SK-N-SH treated with all-trans-retinoic acid at 6 μM for 48 hours (cell line): ENCODE data around the gene AGAP3.

Source experiments
- ATAC-seq: fragments of 200-7000 bp; cut with Tn5 transposase; 3 replicates; pipeline ENCODE4 v1.9.1; 2020; ENCODE audit warnings: mild to moderate bottlenecking, moderate library complexity
- ARNTL ChIP-seq: fragments of 450-650 bp; formaldehyde crosslinking; IDR thresholded peaks from 2 replicates; pipeline ENCODE4 v1.5.0; 2020; ENCODE audit warnings: low read depth, mild to moderate bottlenecking, moderate library complexity, borderline replicate concordance
- BACH2 ChIP-seq: fragments of 250-450 bp; sonication (Bioruptor Pico); IDR thresholded peaks from 2 replicates; pipeline ENCODE4 v1.9.0; 2021; ENCODE audit warnings: mild to moderate bottlenecking, borderline replicate concordance
- CSDC2 ChIP-seq: fragments of 250-450 bp; sonication (Bioruptor Pico); IDR thresholded peaks from 2 replicates; pipeline ENCODE4 v1.5.0; 2020; ENCODE audit warnings: mild to moderate bottlenecking, moderate library complexity
- ESRRG ChIP-seq: fragments of 250-450 bp; sonication (Bioruptor Pico); IDR thresholded peaks from 2 replicates; pipeline ENCODE4 v1.6.1; 2021; ENCODE audit warnings: mild to moderate bottlenecking
- GLIS3 ChIP-seq: fragments of 250-450 bp; sonication (Bioruptor Pico); IDR thresholded peaks from 2 replicates; pipeline ENCODE4 v1.5.0; 2020; ENCODE audit warnings: mild to moderate bottlenecking, moderate library complexity
- ISL1 ChIP-seq: fragments of 250-450 bp; sonication (Bioruptor Pico); IDR thresholded peaks from 2 replicates; pipeline ENCODE4 v2.1.2; 2022; ENCODE audit warnings: mild to moderate bottlenecking, moderate library complexity
- OSR1 ChIP-seq: fragments of 250-450 bp; sonication (Bioruptor Pico); IDR thresholded peaks from 2 replicates; pipeline ENCODE4 v1.8.0; 2022; ENCODE audit warnings: moderate library complexity, mild to moderate bottlenecking, inconsistent platforms
- PPARA ChIP-seq: fragments of 250-450 bp; sonication (Bioruptor Pico); IDR thresholded peaks from 2 replicates; pipeline ENCODE4 v1.5.0; 2020; ENCODE audit warnings: mild to moderate bottlenecking, borderline replicate concordance
- RARB ChIP-seq: fragments of 250-450 bp; sonication (Bioruptor Pico); IDR thresholded peaks from 2 replicates; pipeline ENCODE4 v1.8.0; 2021; ENCODE audit warnings: mild to moderate bottlenecking, moderate library complexity
- SNAI2 ChIP-seq: fragments of 250-450 bp; sonication (Bioruptor Pico); IDR thresholded peaks from 2 replicates; pipeline ENCODE4 v1.5.0; 2020; ENCODE audit warnings: mild to moderate bottlenecking, moderate library complexity
- TCF4 ChIP-seq: fragments of 250-450 bp; sonication (Bioruptor Pico); IDR thresholded peaks from 2 replicates; pipeline ENCODE4 v1.8.0; 2021; ENCODE audit warnings: mild to moderate bottlenecking, moderate library complexity, borderline replicate concordance
- TOX ChIP-seq: fragments of 250-450 bp; sonication (Bioruptor Pico); IDR thresholded peaks from 2 replicates; pipeline ENCODE4 v1.8.0; 2021; ENCODE audit warnings: mild to moderate bottlenecking, moderate library complexity, borderline replicate concordance
- ZC3H10 ChIP-seq: fragments of 250-450 bp; sonication (Bioruptor Pico); IDR thresholded peaks from 2 replicates; pipeline ENCODE4 v1.5.1; 2021; ENCODE audit warnings: mild to moderate bottlenecking, moderate library complexity
- ZFP3 ChIP-seq: fragments of 250-450 bp; sonication (Bioruptor Pico); IDR thresholded peaks from 2 replicates; pipeline ENCODE4 v1.5.0; 2020; ENCODE audit warnings: mild to moderate bottlenecking, moderate library complexity
- ZFP30 ChIP-seq: fragments of 450-650 bp; formaldehyde crosslinking; IDR thresholded peaks from 2 replicates; pipeline ENCODE4 v1.5.0; 2022; ENCODE audit warnings: mild to moderate bottlenecking, moderate library complexity
- ZNF565 ChIP-seq: fragments of 450-650 bp; formaldehyde crosslinking; conservative IDR thresholded peaks from 2 replicates; pipeline ENCODE4 v1.5.0; 2020; ENCODE audit warnings: low read depth, mild to moderate bottlenecking, moderate library complexity
- ZNF70 ChIP-seq: fragments of 450-650 bp; formaldehyde crosslinking; IDR thresholded peaks from 2 replicates; pipeline ENCODE4 v1.5.0; 2020; ENCODE audit warnings: mild to moderate bottlenecking, moderate library complexity
- ZNF8 ChIP-seq: fragments of 450-650 bp; formaldehyde crosslinking; IDR thresholded peaks from 2 replicates; pipeline ENCODE4 v1.5.0; 2020; ENCODE audit warnings: mild to moderate bottlenecking, moderate library complexity
- TF ChIP-seq, protein P1 (sequence below): fragments of 250-450 bp; sonication (Bioruptor Pico); IDR thresholded peaks from 2 replicates; pipeline ENCODE4 v1.8.0; 2020; ENCODE audit warnings: mild to moderate bottlenecking, moderate library complexity, borderline replicate concordance
- TF ChIP-seq, protein P2 (sequence below): fragments of 250-450 bp; sonication (Bioruptor Pico); IDR thresholded peaks from 2 replicates; pipeline ENCODE4 v1.8.0; 2021; ENCODE audit warnings: low read depth, mild to moderate bottlenecking, moderate library complexity, borderline replicate concordance
- TF ChIP-seq, protein P3 (sequence below): fragments of 250-450 bp; sonication (Bioruptor Pico); IDR thresholded peaks from 2 replicates; pipeline ENCODE4 v1.5.1; 2020; ENCODE audit warnings: low read depth, mild to moderate bottlenecking, moderate library complexity
- TF ChIP-seq, protein P4 (sequence below): fragments of 250-450 bp; sonication (Bioruptor Pico); IDR thresholded peaks from 2 replicates; pipeline ENCODE4 v1.5.0; 2020; ENCODE audit warnings: mild to moderate bottlenecking, moderate library complexity

The AGAP3 gene

DNA sequence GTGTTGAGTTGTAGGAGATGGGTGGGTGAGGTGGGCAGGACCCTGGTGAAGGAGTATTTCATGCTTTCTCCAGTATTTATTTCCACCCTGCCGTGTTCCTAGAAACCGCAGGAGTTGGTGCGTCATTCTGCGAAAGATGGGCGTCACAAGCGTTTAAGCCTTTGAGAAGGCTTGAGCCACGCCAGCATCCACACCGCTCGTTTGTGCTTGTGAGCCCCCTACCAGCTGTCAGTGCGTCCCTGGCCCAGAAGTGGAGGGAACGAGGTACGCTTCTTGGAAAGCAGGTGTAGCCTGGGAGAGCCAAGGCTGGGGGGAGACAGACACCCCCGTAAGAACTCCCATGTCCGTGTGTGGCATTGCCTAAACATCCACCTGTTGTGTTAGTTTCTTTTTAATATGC lies 5.7 kb downstream of the AGAP3 start:
- no peak for ATAC-seq
- TF ChIP-seq TOX (CRISPR knock-in tag), result no peak
- no peak for TF ChIP-seq ZNF70 (CRISPR knock-in tag)
- TF ChIP-seq, protein P1, sequence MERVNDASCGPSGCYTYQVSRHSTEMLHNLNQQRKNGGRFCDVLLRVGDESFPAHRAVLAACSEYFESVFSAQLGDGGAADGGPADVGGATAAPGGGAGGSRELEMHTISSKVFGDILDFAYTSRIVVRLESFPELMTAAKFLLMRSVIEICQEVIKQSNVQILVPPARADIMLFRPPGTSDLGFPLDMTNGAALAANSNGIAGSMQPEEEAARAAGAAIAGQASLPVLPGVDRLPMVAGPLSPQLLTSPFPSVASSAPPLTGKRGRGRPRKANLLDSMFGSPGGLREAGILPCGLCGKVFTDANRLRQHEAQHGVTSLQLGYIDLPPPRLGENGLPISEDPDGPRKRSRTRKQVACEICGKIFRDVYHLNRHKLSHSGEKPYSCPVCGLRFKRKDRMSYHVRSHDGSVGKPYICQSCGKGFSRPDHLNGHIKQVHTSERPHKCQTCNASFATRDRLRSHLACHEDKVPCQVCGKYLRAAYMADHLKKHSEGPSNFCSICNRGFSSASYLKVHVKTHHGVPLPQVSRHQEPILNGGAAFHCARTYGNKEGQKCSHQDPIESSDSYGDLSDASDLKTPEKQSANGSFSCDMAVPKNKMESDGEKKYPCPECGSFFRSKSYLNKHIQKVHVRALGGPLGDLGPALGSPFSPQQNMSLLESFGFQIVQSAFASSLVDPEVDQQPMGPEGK, result no peak
- TF ChIP-seq ZFP3 (CRISPR knock-in tag), result no peak
- TF ChIP-seq ISL1 (CRISPR knock-in tag), result no peak
- TF ChIP-seq GLIS3 (CRISPR knock-in tag), result no peak
- TF ChIP-seq, all 23 proteins: peak for 0

DNA sequence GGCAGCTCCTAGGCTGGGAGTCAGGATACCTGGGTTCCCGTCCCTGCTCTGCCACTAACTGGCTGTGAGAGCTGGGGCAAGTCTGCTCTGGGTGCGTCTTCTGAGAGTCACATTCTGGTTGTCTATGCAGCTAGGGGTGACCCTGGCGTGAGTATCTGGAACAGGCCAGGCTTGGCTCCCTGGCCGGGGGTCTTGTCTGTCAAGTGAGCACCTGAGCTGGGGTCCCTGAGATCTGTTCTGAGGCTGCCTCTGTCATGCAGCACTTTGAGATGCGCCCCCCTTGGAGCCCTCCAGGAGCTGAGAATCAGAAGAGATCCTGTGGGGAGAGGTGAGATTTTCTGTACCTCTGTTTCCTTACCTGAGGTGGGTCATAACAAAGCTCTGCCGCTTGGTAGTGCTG lies 7.5 kb downstream of the AGAP3 start:
- ATAC-seq, result no peak
- TF ChIP-seq, protein P1, result no peak
- TF ChIP-seq ZC3H10 (CRISPR knock-in tag), result no peak
- TF ChIP-seq, protein P2, sequence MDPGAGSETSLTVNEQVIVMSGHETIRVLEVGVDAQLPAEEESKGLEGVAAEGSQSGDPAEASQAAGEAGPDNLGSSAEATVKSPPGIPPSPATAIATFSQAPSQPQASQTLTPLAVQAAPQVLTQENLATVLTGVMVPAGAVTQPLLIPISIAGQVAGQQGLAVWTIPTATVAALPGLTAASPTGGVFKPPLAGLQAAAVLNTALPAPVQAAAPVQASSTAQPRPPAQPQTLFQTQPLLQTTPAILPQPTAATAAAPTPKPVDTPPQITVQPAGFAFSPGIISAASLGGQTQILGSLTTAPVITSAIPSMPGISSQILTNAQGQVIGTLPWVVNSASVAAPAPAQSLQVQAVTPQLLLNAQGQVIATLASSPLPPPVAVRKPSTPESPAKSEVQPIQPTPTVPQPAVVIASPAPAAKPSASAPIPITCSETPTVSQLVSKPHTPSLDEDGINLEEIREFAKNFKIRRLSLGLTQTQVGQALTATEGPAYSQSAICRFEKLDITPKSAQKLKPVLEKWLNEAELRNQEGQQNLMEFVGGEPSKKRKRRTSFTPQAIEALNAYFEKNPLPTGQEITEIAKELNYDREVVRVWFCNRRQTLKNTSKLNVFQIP (CRISPR knock-in tag), result no peak
- TF ChIP-seq, protein P3, sequence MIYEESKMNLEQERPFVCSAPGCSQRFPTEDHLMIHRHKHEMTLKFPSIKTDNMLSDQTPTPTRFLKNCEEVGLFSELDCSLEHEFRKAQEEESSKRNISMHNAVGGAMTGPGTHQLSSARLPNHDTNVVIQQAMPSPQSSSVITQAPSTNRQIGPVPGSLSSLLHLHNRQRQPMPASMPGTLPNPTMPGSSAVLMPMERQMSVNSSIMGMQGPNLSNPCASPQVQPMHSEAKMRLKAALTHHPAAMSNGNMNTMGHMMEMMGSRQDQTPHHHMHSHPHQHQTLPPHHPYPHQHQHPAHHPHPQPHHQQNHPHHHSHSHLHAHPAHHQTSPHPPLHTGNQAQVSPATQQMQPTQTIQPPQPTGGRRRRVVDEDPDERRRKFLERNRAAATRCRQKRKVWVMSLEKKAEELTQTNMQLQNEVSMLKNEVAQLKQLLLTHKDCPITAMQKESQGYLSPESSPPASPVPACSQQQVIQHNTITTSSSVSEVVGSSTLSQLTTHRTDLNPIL (CRISPR knock-in tag), result no peak
- TF ChIP-seq ZFP30 (CRISPR knock-in tag), result no peak
- no peak for TF ChIP-seq TCF4
- TF ChIP-seq ESRRG (CRISPR knock-in tag), result no peak
- no peak for TF ChIP-seq ZNF8 (CRISPR knock-in tag)
- TF ChIP-seq ZFP3 (CRISPR knock-in tag), result no peak
- TF ChIP-seq ZNF565 (CRISPR knock-in tag), result no peak
- no peak for TF ChIP-seq ZNF70 (CRISPR knock-in tag)
- TF ChIP-seq PPARA, result no peak
- TF ChIP-seq RARB (CRISPR knock-in tag), result no peak

DNA sequence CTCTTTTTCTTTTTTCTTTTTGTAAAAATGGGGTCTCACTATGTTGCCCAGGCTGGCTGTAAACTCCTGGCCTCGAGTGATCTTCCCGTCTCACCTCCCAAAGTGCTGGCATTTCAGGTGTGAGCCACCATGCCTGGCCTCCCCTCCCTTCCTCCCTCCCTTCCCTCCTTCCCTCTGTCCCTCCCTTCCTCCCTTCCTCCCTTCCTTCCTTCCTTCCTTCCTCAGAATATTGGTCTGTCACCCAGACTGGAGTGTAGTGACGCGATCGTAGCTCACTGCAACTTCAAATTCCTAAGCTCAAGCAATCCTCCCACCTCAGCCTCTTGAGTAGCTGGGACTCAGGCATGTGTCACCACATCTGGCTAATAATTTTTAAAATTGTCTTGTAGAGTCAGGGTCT lies 8.4 kb downstream of the AGAP3 start:
- no peak for ATAC-seq
- TF ChIP-seq ESRRG (CRISPR knock-in tag) (no peak), ZNF70 (CRISPR knock-in tag) (no peak), TCF4 (no peak), BACH2 (CRISPR knock-in tag) (no peak)

DNA sequence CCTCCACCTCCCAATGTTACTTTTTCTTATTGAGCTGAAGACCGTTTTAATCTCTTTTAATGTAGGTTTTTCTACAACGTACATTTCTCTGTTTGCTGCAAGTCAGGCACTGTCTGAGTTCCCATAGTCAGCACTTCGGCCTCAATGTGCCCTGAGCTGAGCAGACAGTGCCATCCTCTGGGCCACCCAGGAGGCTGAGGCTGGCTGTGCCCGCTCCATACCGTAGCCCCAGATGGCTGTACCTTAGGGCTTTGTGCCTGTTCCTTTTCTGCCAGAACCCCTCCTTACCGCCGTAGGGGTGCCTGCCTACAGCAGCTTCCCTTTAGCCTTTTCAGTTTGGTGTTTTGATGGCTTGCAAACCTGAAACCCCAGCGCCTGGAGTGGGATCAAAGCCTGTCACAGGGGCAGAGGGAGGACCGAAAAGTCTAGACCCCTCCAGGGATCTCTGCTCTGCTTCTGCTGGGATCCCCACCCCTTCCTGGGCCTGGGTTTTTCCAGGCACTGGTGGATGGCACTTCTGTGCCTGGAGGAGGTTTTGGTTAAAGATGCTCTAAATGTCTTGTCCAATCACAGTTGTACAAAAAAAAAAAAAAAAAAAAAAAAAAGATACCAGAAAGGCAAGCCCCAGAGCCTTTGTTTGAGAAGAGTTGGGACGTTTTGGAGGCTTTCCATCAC lies 9.0 kb downstream of the AGAP3 start:
- peak; percentile 56 for ATAC-seq
- TF ChIP-seq CSDC2 (CRISPR knock-in tag), result no peak
- TF ChIP-seq ZNF565 (CRISPR knock-in tag), result no peak
- TF ChIP-seq, protein P4, sequence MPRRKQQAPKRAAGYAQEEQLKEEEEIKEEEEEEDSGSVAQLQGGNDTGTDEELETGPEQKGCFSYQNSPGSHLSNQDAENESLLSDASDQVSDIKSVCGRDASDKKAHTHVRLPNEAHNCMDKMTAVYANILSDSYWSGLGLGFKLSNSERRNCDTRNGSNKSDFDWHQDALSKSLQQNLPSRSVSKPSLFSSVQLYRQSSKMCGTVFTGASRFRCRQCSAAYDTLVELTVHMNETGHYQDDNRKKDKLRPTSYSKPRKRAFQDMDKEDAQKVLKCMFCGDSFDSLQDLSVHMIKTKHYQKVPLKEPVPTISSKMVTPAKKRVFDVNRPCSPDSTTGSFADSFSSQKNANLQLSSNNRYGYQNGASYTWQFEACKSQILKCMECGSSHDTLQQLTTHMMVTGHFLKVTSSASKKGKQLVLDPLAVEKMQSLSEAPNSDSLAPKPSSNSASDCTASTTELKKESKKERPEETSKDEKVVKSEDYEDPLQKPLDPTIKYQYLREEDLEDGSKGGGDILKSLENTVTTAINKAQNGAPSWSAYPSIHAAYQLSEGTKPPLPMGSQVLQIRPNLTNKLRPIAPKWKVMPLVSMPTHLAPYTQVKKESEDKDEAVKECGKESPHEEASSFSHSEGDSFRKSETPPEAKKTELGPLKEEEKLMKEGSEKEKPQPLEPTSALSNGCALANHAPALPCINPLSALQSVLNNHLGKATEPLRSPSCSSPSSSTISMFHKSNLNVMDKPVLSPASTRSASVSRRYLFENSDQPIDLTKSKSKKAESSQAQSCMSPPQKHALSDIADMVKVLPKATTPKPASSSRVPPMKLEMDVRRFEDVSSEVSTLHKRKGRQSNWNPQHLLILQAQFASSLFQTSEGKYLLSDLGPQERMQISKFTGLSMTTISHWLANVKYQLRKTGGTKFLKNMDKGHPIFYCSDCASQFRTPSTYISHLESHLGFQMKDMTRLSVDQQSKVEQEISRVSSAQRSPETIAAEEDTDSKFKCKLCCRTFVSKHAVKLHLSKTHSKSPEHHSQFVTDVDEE (CRISPR knock-in tag), result no peak
- no peak for TF ChIP-seq ZFP30 (CRISPR knock-in tag)
- TF ChIP-seq ARNTL (CRISPR knock-in tag), result no peak
- TF ChIP-seq TCF4, result no peak
- no peak for TF ChIP-seq ZC3H10 (CRISPR knock-in tag)
- TF ChIP-seq, protein P3 (CRISPR knock-in tag), result no peak
- TF ChIP-seq ZNF70 (CRISPR knock-in tag), result no peak
- no peak for TF ChIP-seq SNAI2 (CRISPR knock-in tag)
- TF ChIP-seq ISL1 (CRISPR knock-in tag), result no peak
- TF ChIP-seq ZNF8 (CRISPR knock-in tag), result no peak
- no peak for TF ChIP-seq RARB (CRISPR knock-in tag)
- TF ChIP-seq OSR1 (CRISPR knock-in tag), result no peak
- TF ChIP-seq GLIS3 (CRISPR knock-in tag), result no peak
- no peak for TF ChIP-seq ZFP3 (CRISPR knock-in tag)
- no peak for TF ChIP-seq BACH2 (CRISPR knock-in tag)
